Body of pancreas (tissue), 4 donors: Measurements from ENCODE around the gene METTL23. TPM values are rescaled to one million over a fixed set of nuclear protein-coding genes. Genes with fewer than 3 reads are reported as not detected.

Source experiments
- ATAC-seq: fragments of 150-250 bp; one replicate; pipeline ENCODE4 v1.9.1; 2016
- DNase-seq, 4 donors: peaks; one replicate each; pipeline ENCODE4 v3.0.0-alpha.2; 2019
- H3K27ac ChIP-seq, 4 donors: fragments of 200-600 bp; sonication (generic); 1 replicate in 3 of 4; 2 replicates in 1 of 4; pipeline versions ENCODE4 v1.5.1 to v1.6.1; 2016 to 2019; ENCODE audit warnings: mild to moderate bottlenecking in 1 of 4, mixed read lengths in 1 of 4, moderate library complexity in 1 of 4
- H3K27me3 ChIP-seq, 2 donors: fragments of 200-600 bp; sonication (generic); one replicate each; pipeline ENCODE4 v1.6.0; 2016; ENCODE audit warnings: mild to moderate bottlenecking in 1 of 2
- H3K36me3 ChIP-seq, 2 donors: fragments of 200-600 bp; sonication (generic); replicated peaks in 1 of 2; 2 replicates each; pipeline ENCODE4 v1.5.1; 2016; ENCODE audit warnings: low read depth in 2 of 2; ENCODE audit not compliant: insufficient read depth in 1 of 2
- H3K4me1 ChIP-seq: fragments of 200-600 bp; sonication (generic); one replicate; pipeline ENCODE4 v1.6.0; 2016
- H3K4me3 ChIP-seq, 2 donors: fragments of 200-600 bp; sonication (generic); 1 replicate in 1 of 2; 2 replicates in 1 of 2; pipeline ENCODE4 v1.5.1; 2016 to 2019
- H3K9me3 ChIP-seq, 3 donors: fragments of 200-600 bp; sonication (generic); 1 replicate in 2 of 3; 2 replicates in 1 of 3; pipeline ENCODE4 v1.5.1; 2016
- POLR2A ChIP-seq, 3 donors: fragments of 450-650 bp; IDR thresholded peaks; one replicate each; pipeline ENCODE4 v1.6.1; 2016; ENCODE audit warnings: antibody characterized with exemption in 3 of 3, mild to moderate bottlenecking in 2 of 3
- WGBS, 2 donors: methylation state at CpG; one replicate each; pipeline ENCODE4 v1.1.5; 2017; 5-methylcytosine and 5-hydroxymethylcytosine counted together
- intact Hi-C: fragments of 100-400 bp; cut with DNase I; formaldehyde crosslinking; loops from one replicate; pipeline ENCODE4 v1.15.1; 2023
- total RNA-seq, 2 donors: library from RNA; depleted of rRNA; stranded (reverse); fragments of >200 nt; gene quantifications; one replicate each; pipeline ENCODE4 v1.1.0, GENCODE V29; 2016
- TF ChIP-seq, protein P1 (sequence below), 7 experiments: fragments of 450-650 bp in 4 of 7; fragments of 200-600 bp in 3 of 7; sonication (generic) in 3 of 7; IDR thresholded peaks; one replicate each; pipeline ENCODE4 v1.5.1; 2016 to 2019; ENCODE audit warnings: antibody characterized with exemption in 7 of 7

Gene METTL23
- total RNA-seq, 2 donors from 2014 or later, result 25.9 to 44.2 TPM

DNA sequence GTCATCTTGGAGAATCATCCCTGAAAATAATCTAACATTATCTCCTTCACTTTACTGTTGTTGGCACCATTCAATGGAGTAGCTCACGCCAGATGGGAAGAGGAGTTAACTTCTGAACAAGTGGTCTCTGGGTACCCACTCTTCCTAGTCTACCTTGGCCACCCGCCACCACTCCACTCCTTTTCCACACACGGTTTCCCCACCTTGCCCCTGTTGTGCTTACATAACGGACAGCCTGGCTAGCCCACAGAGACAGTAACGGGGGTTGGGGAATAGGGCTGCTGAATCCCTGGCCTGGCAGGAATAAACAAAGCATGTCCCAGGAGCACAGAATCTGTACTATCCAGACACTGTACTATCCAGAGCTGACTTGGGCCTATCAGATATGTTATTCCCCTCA, 12.3 kb upstream of the METTL23 start:
- Histone ChIP-seq H3K4me1 (peaks cover 31% of the 10 kb centered on the region), H3K27ac (no peak overlapping the region), H3K9me3 (no peaks in the 10 kb centered on the region), H3K27me3 (no peaks in the 10 kb centered on the region), H3K36me3 (peaks cover 7 to 29% of the 10 kb centered on the region in 2 donors), H3K4me3 (no peak overlapping the region)
- no peak for ATAC-seq
- TF ChIP-seq, protein P1, sequence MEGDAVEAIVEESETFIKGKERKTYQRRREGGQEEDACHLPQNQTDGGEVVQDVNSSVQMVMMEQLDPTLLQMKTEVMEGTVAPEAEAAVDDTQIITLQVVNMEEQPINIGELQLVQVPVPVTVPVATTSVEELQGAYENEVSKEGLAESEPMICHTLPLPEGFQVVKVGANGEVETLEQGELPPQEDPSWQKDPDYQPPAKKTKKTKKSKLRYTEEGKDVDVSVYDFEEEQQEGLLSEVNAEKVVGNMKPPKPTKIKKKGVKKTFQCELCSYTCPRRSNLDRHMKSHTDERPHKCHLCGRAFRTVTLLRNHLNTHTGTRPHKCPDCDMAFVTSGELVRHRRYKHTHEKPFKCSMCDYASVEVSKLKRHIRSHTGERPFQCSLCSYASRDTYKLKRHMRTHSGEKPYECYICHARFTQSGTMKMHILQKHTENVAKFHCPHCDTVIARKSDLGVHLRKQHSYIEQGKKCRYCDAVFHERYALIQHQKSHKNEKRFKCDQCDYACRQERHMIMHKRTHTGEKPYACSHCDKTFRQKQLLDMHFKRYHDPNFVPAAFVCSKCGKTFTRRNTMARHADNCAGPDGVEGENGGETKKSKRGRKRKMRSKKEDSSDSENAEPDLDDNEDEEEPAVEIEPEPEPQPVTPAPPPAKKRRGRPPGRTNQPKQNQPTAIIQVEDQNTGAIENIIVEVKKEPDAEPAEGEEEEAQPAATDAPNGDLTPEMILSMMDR (IDR thresholded peaks at IDR 0.05), result no peak
- TF ChIP-seq POLR2A (IDR thresholded peaks at IDR 0.05), result no peak
- no peak for DNase-seq
- intact Hi-C loops, result loop anchor here (10.0 kb wide), 1 partner anchor 190 kb away; no protein-coding TSS in a partner anchor
- 78 to 86% methylated on average over 4 to 5 of the region's 5 CpGs for WGBS, 2 donors

DNA sequence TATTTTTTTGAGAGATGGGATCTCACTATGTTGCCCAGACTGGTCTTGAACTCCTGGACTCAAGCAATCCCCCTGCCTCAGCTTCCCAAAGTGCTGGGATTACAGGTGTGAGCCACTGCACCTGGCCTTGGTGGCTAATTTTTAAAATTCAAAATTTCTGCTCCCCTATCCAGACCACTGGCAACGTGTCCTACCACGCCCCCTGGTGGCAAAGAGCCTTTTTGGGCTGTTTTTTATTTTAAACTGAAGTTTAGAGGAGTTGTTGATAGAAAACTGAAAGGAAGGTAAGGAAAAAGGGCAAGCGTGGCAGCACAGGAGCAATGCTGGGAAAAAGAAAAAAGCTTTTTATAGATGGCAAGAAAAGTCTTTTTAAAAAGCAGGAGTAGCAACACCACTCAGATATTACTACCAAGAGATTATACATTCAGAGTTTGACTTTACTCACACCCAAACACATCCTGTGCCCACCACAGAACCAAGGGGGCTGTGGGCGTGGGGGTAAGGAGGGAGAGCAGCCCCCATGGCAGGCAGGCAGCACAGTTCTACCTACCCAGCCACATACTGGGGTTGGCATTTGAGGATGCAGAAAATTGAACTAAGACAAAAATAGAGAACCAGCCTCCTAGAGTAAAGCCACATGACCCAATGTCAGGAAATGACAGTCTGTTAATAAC, 11.7 kb upstream of the METTL23 start:
- 24 to 28% methylated on average over 4 of the region's 4 CpGs for WGBS, 2 donors
- TF ChIP-seq, protein P1 (IDR thresholded peaks at IDR 0.05), result peak; percentile 60 to 90 (median 70)
- TF ChIP-seq POLR2A (IDR thresholded peaks at IDR 0.05), result no peak
- ATAC-seq, result no peak

DNA sequence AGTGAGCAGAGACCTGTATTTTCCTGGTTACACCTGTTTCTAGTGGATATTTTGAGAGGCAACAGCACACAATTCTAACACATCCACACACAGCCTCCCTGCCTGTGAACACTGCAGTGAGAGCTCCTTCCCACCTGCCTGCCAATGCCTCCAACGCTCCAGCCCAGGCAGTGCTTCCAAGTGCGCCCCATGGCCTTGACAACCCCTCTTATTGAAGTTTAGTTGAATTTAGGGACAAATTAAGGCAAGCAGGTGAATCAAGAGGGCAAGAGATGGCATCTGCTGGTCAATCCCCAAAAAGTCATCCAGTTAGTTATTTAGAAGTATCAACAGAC, 11.2 kb upstream of the METTL23 start:
- Histone ChIP-seq H3K27ac (peak overlapping the region in 2 of 4 donors; percentile 7 to 60), H3K36me3 (peaks cover 11 to 40% of the 10 kb centered on the region in 2 donors), H3K4me1 (peaks cover 23% of the 10 kb centered on the region), H3K9me3 (no peaks in the 10 kb centered on the region), H3K4me3 (no peak overlapping the region), H3K27me3 (no peaks in the 10 kb centered on the region)
- no peak for TF ChIP-seq POLR2A (IDR thresholded peaks at IDR 0.05)
- TF ChIP-seq, protein P1 (IDR thresholded peaks at IDR 0.05), result no peak
- no peak for ATAC-seq
- 60 to 78% methylated on average over 2 of the region's 2 CpGs for WGBS, 2 donors
- intact Hi-C loops, result loop anchor here (10.0 kb wide), 1 partner anchor 191 kb away; no protein-coding TSS in a partner anchor
- DNase-seq, result no peak

More for the DNA sequence above, 11.7 kb upstream of the METTL23 start:
- intact Hi-C loops, result loop anchor here (10.0 kb wide), 1 partner anchor 190 kb away; no protein-coding TSS in a partner anchor
- Histone ChIP-seq H3K27me3 (no peaks in the 10 kb centered on the region), H3K4me3 (no peak overlapping the region), H3K36me3 (peaks cover 11 to 35% of the 10 kb centered on the region in 2 donors), H3K27ac (peak overlapping the region in 2 of 4 donors; percentile 7 to 60), H3K9me3 (no peaks in the 10 kb centered on the region), H3K4me1 (peaks cover 25% of the 10 kb centered on the region)
- peak; percentile 59 to 80 (median 70) for DNase-seq

DNA sequence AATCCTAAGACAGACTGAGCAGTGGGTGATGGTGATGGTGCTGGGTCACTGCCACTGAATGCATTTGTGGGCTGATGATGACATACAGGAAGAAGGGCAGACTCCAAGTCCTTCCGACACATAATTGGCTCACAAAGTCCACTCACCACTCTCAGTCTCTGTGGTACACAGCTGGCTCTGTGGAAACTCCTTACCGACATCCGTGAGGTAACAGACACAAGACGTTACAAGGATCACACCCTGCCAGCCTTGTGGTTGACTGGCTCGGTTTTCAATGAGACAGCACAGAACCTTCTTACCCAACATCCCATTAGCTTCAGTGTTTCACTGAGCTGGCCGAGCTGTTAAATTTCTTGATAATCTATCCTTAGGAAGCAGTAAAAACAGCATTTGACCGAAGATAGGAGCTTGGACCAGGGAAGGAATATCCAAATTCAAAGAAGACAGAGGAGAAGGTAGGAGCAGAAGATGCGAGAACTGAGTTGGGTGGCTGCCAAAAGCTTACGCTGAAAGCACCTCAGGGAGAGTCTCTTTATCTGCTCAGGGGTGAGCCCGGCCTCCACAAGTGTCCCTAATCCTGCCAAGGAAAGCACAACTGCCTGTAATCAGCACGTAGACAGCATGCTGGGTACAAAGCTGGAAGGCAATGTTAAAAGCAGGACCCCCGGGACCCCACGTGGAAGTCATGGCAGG, 10.3 kb upstream of the METTL23 start:
- ATAC-seq, result peak; percentile 34
- H3K4me1 ChIP-seq, result peaks cover 19% of the 10 kb centered on the region
- intact Hi-C loops, result loop anchor here (10.0 kb wide), 1 partner anchor 191 kb away; no protein-coding TSS in a partner anchor
- 73 to 79% methylated on average over 13 of the region's 13 CpGs for WGBS, 2 donors
- H3K27me3 ChIP-seq, result no peaks in the 10 kb centered on the region
- peaks cover 15 to 48% of the 10 kb centered on the region in 2 donors for H3K36me3 ChIP-seq
- H3K9me3 ChIP-seq, result no peaks in the 10 kb centered on the region
- DNase-seq, result peak in 1 of 4 donors; percentile 70
- H3K4me3 ChIP-seq, result no peak overlapping the region
- TF ChIP-seq, protein P1 (IDR thresholded peaks at IDR 0.05), result no peak
- TF ChIP-seq POLR2A (IDR thresholded peaks at IDR 0.05), result peak in 1 of 3 donors; percentile 6
- H3K27ac ChIP-seq, result peak overlapping the region in 2 of 4 donors; percentile 8 to 60
